Gastrocnemius medialis (tissue), 4 donors: ENCODE data around the gene RNF115.

Experiments used
- POLR2A ChIP-seq, 2 donors: fragments of 450-650 bp; IDR thresholded peaks; one replicate each; pipeline ENCODE4 v1.6.1; 2017; ENCODE audit warnings: antibody characterized with exemption in 2 of 2, mild to moderate bottlenecking in 2 of 2, moderate library complexity in 2 of 2
- TF ChIP-seq, protein P1 (sequence below), 5 experiments: fragments of 450-650 bp in 3 of 5; fragments of 200-600 bp in 2 of 5; sonication (generic) in 2 of 5; IDR thresholded peaks in 4 of 5; conservative IDR thresholded peaks in 1 of 5; 1 replicate in 4 of 5; 2 replicates in 1 of 5; pipeline ENCODE4 v1.5.1; 2016 to 2019; ENCODE audit warnings: antibody characterized with exemption in 5 of 5, mild to moderate bottlenecking in 3 of 5, moderate library complexity in 3 of 5

- TF ChIP-seq, protein P1, sequence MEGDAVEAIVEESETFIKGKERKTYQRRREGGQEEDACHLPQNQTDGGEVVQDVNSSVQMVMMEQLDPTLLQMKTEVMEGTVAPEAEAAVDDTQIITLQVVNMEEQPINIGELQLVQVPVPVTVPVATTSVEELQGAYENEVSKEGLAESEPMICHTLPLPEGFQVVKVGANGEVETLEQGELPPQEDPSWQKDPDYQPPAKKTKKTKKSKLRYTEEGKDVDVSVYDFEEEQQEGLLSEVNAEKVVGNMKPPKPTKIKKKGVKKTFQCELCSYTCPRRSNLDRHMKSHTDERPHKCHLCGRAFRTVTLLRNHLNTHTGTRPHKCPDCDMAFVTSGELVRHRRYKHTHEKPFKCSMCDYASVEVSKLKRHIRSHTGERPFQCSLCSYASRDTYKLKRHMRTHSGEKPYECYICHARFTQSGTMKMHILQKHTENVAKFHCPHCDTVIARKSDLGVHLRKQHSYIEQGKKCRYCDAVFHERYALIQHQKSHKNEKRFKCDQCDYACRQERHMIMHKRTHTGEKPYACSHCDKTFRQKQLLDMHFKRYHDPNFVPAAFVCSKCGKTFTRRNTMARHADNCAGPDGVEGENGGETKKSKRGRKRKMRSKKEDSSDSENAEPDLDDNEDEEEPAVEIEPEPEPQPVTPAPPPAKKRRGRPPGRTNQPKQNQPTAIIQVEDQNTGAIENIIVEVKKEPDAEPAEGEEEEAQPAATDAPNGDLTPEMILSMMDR (IDR thresholded peaks at IDR 0.05 in 4 of 5, conservative IDR thresholded peaks at IDR 0.05 in 1 of 5), result no peak
- TF ChIP-seq POLR2A (IDR thresholded peaks at IDR 0.05), result no peak
Measured at GRCh38 chr1:145806408-145806807, 17.5 kb downstream of the RNF115 start.
